GM03348 (cell line): Measurements from ENCODE around the gene PNPLA7.

ENCODE experiments used
- DNase-seq: peaks from one replicate; pipeline ENCODE4 v3.0.0; 2012; ENCODE audit warnings: low spot score

The PNPLA7 gene

GRCh38 chr9:137494104-137494544 is 56.1 kb downstream of the PNPLA7 start:
- no peak for DNase-seq

GRCh38 chr9:137493364-137494103 is 56.7 kb downstream of the PNPLA7 start:
- DNase-seq = no peak

GRCh38 chr9:137492464-137493363 is 57.5 kb downstream of the PNPLA7 start:
- no peak for DNase-seq

GRCh38 chr9:137491735-137492432 is 58.3 kb downstream of the PNPLA7 start:
- DNase-seq = no peak

GRCh38 chr9:137490532-137491186 is 59.5 kb downstream of the PNPLA7 start:
- no peak for DNase-seq

- no peak for DNase-seq
Measured at GRCh38 chr9:137488906-137489305, 61.3 kb downstream of the PNPLA7 start.

GRCh38 chr9:137488327-137488653 is 61.9 kb downstream of the PNPLA7 start:
- no peak for DNase-seq

GRCh38 chr9:137487454-137488326 is 62.5 kb downstream of the PNPLA7 start:
- DNase-seq = no peak

GRCh38 chr9:137486545-137487453 is 63.4 kb downstream of the PNPLA7 start:
- no peak for DNase-seq

GRCh38 chr9:137486141-137486490 is 64.1 kb downstream of the PNPLA7 start:
- DNase-seq = no peak

GRCh38 chr9:137485343-137486140 is 64.7 kb downstream of the PNPLA7 start:
- no peak for DNase-seq

- DNase-seq = no peak
Measured at GRCh38 chr9:137484551-137485315, 65.5 kb downstream of the PNPLA7 start.

GRCh38 chr9:137482094-137482781 is 68.0 kb downstream of the PNPLA7 start:
- DNase-seq = no peak

GRCh38 chr9:137480686-137481683 is 69.2 kb downstream of the PNPLA7 start:
- DNase-seq = no peak

GRCh38 chr9:137479892-137480685 is 70.1 kb downstream of the PNPLA7 start:
- DNase-seq = no peak
